HepG2 (cell line): Measurements from ENCODE around the gene MAPK13. TPM values are rescaled to one million over a fixed set of nuclear protein-coding genes. Genes with fewer than 3 reads are reported as not detected.
A peak's percentile ranks its signal among the peaks of the same experiment; 100 is the strongest.

Experiments
- CEBPB ChIP-seq: IDR thresholded peaks from 2 replicates; pipeline ENCODE4 v1.6.1; 2011; ENCODE audit warnings: low read depth, low read length, improper control_type of control experiment, borderline replicate concordance
- CERS6 ChIP-seq: sonication (generic); formaldehyde crosslinking; IDR thresholded peaks from 2 replicates; pipeline ENCODE4 v1.5.0; 2020; ENCODE audit warnings: missing genetic modification reagents
- ELK4 ChIP-seq: sonication (generic); formaldehyde crosslinking; IDR thresholded peaks from 2 replicates; pipeline ENCODE4 v1.9.0; 2021; ENCODE audit warnings: missing genetic modification reagents, borderline replicate concordance
- HOXD1 ChIP-seq: sonication (generic); formaldehyde crosslinking; IDR thresholded peaks from 2 replicates; pipeline ENCODE4 v1.5.0; 2020; ENCODE audit warnings: missing genetic modification reagents
- KMT2B ChIP-seq: IDR thresholded peaks from 2 replicates; pipeline ENCODE4 v1.6.1; 2016; ENCODE audit warnings: missing genetic modification reagents, missing compliant biosample characterization
- MAX ChIP-seq: IDR thresholded peaks from 2 replicates; pipeline ENCODE4 v1.6.1; 2012; ENCODE audit warnings: inconsistent platforms
- MIXL1 ChIP-seq: IDR thresholded peaks from 2 replicates; pipeline ENCODE4 v1.6.1; 2016
- PLRG1 ChIP-seq: fragments of 450-650 bp; conservative IDR thresholded peaks from 2 replicates; pipeline ENCODE4 v1.6.1; 2016
- SALL2 ChIP-seq: sonication (generic); formaldehyde crosslinking; IDR thresholded peaks from 2 replicates; pipeline ENCODE4 v1.8.1; 2023; ENCODE audit warnings: mild to moderate bottlenecking, missing genetic modification reagents, inconsistent platforms
- SRSF1 ChIP-seq: fragments of 200-400 bp; formaldehyde crosslinking; optimal IDR thresholded peaks from 2 replicates; pipeline ENCODE3; 2017; ENCODE audit warnings: mild to moderate bottlenecking, low read depth, low read length, moderate library complexity
- THAP11 ChIP-seq: IDR thresholded peaks from 2 replicates; pipeline ENCODE4 v1.6.1; 2016; ENCODE audit warnings: missing biosample characterization, missing genetic modification reagents
- ZBTB7B ChIP-seq: sonication (generic); formaldehyde crosslinking; IDR thresholded peaks from 2 replicates; pipeline ENCODE4 v1.4.0; 2020; ENCODE audit warnings: missing genetic modification reagents
- ZFP41 ChIP-seq: sonication (generic); formaldehyde crosslinking; IDR thresholded peaks from 2 replicates; pipeline ENCODE4 v1.4.0; 2020; ENCODE audit warnings: mild to moderate bottlenecking, missing genetic modification reagents, borderline replicate concordance
- ZNF121 ChIP-seq: sonication (generic); formaldehyde crosslinking; IDR thresholded peaks from 2 replicates; pipeline ENCODE4 v1.5.0; 2020; ENCODE audit warnings: mild to moderate bottlenecking, missing genetic modification reagents
- ZNF326 ChIP-seq: sonication (generic); formaldehyde crosslinking; IDR thresholded peaks from 2 replicates; pipeline ENCODE4 v1.4.0; 2020; ENCODE audit warnings: missing genetic modification reagents, borderline replicate concordance
- ZNF446 ChIP-seq: sonication (generic); formaldehyde crosslinking; IDR thresholded peaks from 2 replicates; pipeline ENCODE4 v1.5.0; 2020; ENCODE audit warnings: mild to moderate bottlenecking, missing genetic modification reagents
- ZNF501 ChIP-seq: sonication (generic); formaldehyde crosslinking; IDR thresholded peaks from 2 replicates; pipeline ENCODE4 v1.5.1; 2020; ENCODE audit warnings: mild to moderate bottlenecking, moderate library complexity, missing genetic modification reagents
- polyA plus RNA-seq, 8 experiments: library from polyadenylated mRNA; depleted of rRNA in 3 of 8; stranded (reverse) in 7 of 8; unstranded in 1 of 8; fragments of >200 nt; fragmentation: Illumina TruSeq in 4 of 8; extraction: Trizol in 4 of 8; gene quantifications; 2 replicates each; pipeline versions ENCODE4 v1.2.1 to v1.2.3, GENCODE V29; 2011 to 2016; ENCODE audit warnings: low read depth in 4 of 8, missing spikeins in 1 of 8, mixed read lengths in 1 of 8; ENCODE audit not compliant: insufficient read depth in 1 of 8
- total RNA-seq, 5 experiments: library from RNA; depleted of rRNA; stranded (reverse); fragments of >200 nt; fragmentation: Illumina TruSeq; extraction: Trizol; gene quantifications; 2 replicates each; pipeline ENCODE4 v1.2.3, GENCODE V29; 2016; ENCODE audit warnings: low read depth in 1 of 5
- TF ChIP-seq, protein P1 (sequence below): fragments of 450-650 bp; IDR thresholded peaks from 2 replicates; pipeline ENCODE4 v1.6.1; 2016
- TF ChIP-seq, protein P2 (sequence below): sonication (generic); formaldehyde crosslinking; IDR thresholded peaks from 2 replicates; pipeline ENCODE4 v1.5.0; 2020; ENCODE audit warnings: mild to moderate bottlenecking, missing genetic modification reagents, borderline replicate concordance
- TF ChIP-seq, protein P3 (sequence below): sonication (generic); formaldehyde crosslinking; IDR thresholded peaks from 2 replicates; pipeline ENCODE4 v1.4.0; 2020; ENCODE audit warnings: mild to moderate bottlenecking, missing genetic modification reagents, borderline replicate concordance

The MAPK13 gene
- total and polyA plus RNA-seq, 2 of the 13 experiments (the other 11 are each of a cell fraction or from before 2014, with no cell fraction given) = 12.7 to 43.4 TPM

GRCh38 chr6:36123270-36124139, 6.8 kb upstream of the MAPK13 start (continued):
- TF ChIP-seq, protein P1, sequence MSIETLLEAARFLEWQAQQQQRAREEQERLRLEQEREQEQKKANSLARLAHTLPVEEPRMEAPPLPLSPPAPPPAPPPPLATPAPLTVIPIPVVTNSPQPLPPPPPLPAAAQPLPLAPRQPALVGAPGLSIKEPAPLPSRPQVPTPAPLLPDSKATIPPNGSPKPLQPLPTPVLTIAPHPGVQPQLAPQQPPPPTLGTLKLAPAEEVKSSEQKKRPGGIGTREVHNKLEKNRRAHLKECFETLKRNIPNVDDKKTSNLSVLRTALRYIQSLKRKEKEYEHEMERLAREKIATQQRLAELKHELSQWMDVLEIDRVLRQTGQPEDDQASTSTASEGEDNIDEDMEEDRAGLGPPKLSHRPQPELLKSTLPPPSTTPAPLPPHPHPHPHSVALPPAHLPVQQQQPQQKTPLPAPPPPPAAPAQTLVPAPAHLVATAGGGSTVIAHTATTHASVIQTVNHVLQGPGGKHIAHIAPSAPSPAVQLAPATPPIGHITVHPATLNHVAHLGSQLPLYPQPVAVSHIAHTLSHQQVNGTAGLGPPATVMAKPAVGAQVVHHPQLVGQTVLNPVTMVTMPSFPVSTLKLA = no peak
- TF ChIP-seq, protein P2, sequence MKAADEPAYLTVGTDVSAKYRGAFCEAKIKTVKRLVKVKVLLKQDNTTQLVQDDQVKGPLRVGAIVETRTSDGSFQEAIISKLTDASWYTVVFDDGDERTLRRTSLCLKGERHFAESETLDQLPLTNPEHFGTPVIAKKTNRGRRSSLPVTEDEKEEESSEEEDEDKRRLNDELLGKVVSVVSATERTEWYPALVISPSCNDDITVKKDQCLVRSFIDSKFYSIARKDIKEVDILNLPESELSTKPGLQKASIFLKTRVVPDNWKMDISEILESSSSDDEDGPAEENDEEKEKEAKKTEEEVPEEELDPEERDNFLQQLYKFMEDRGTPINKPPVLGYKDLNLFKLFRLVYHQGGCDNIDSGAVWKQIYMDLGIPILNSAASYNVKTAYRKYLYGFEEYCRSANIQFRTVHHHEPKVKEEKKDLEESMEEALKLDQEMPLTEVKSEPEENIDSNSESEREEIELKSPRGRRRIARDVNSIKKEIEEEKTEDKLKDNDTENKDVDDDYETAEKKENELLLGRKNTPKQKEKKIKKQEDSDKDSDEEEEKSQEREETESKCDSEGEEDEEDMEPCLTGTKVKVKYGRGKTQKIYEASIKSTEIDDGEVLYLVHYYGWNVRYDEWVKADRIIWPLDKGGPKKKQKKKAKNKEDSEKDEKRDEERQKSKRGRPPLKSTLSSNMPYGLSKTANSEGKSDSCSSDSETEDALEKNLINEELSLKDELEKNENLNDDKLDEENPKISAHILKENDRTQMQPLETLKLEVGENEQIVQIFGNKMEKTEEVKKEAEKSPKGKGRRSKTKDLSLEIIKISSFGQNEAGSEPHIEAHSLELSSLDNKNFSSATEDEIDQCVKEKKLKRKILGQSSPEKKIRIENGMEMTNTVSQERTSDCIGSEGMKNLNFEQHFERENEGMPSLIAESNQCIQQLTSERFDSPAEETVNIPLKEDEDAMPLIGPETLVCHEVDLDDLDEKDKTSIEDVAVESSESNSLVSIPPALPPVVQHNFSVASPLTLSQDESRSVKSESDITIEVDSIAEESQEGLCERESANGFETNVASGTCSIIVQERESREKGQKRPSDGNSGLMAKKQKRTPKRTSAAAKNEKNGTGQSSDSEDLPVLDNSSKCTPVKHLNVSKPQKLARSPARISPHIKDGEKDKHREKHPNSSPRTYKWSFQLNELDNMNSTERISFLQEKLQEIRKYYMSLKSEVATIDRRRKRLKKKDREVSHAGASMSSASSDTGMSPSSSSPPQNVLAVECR (CRISPR knock-in tag) = no peak
- TF ChIP-seq ZNF326 (CRISPR knock-in tag) = no peak
- no peak for TF ChIP-seq ZNF121 (CRISPR knock-in tag)
- no peak for TF ChIP-seq PLRG1
- TF ChIP-seq ZNF446 (CRISPR knock-in tag) = no peak
- no peak for TF ChIP-seq HOXD1 (CRISPR knock-in tag)
- 0 out of 2 replicates have a peak, but pooled peaks have one; percentile 16 for TF ChIP-seq MIXL1 (CRISPR knock-in tag)
- no peak for TF ChIP-seq SRSF1
- TF ChIP-seq, protein P3, sequence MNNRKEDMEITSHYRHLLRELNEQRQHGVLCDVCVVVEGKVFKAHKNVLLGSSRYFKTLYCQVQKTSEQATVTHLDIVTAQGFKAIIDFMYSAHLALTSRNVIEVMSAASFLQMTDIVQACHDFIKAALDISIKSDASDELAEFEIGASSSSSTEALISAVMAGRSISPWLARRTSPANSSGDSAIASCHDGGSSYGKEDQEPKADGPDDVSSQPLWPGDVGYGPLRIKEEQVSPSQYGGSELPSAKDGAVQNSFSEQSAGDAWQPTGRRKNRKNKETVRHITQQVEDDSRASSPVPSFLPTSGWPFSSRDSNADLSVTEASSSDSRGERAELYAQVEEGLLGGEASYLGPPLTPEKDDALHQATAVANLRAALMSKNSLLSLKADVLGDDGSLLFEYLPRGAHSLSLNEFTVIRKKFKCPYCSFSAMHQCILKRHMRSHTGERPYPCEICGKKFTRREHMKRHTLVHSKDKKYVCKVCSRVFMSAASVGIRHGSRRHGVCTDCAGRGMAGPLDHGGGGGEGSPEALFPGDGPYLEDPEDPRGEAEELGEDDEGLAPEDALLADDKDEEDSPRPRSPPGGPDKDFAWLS (CRISPR knock-in tag) = no peak
- no peak for TF ChIP-seq CERS6 (CRISPR knock-in tag)
- TF ChIP-seq SALL2 (CRISPR knock-in tag) = no peak; the same call in 1 of the 2 replicates
- 0 out of 2 replicates have a peak, but pooled peaks have one; percentile 26 for TF ChIP-seq MAX
- TF ChIP-seq ZFP41 (CRISPR knock-in tag) = no peak
- no peak for TF ChIP-seq ZBTB7B (CRISPR knock-in tag)
- 0 out of 2 replicates have a peak, but pooled peaks have one; percentile 13 for TF ChIP-seq THAP11 (CRISPR knock-in tag)
- TF ChIP-seq KMT2B = no peak
- TF ChIP-seq CEBPB = no peak
- TF ChIP-seq ELK4 (CRISPR knock-in tag) = no peak
- TF ChIP-seq ZNF501 (CRISPR knock-in tag) = no peak
